ENCODE data around the gene NRXN2.
A peak's percentile ranks its signal among the peaks of the same experiment; 100 is the strongest.
"Not testable (repeated sequence)": the region's sequence is repeated elsewhere in the genome, so short reads cannot be mapped to it uniquely, and the experiment has no call there.

Gene NRXN2

DNA sequence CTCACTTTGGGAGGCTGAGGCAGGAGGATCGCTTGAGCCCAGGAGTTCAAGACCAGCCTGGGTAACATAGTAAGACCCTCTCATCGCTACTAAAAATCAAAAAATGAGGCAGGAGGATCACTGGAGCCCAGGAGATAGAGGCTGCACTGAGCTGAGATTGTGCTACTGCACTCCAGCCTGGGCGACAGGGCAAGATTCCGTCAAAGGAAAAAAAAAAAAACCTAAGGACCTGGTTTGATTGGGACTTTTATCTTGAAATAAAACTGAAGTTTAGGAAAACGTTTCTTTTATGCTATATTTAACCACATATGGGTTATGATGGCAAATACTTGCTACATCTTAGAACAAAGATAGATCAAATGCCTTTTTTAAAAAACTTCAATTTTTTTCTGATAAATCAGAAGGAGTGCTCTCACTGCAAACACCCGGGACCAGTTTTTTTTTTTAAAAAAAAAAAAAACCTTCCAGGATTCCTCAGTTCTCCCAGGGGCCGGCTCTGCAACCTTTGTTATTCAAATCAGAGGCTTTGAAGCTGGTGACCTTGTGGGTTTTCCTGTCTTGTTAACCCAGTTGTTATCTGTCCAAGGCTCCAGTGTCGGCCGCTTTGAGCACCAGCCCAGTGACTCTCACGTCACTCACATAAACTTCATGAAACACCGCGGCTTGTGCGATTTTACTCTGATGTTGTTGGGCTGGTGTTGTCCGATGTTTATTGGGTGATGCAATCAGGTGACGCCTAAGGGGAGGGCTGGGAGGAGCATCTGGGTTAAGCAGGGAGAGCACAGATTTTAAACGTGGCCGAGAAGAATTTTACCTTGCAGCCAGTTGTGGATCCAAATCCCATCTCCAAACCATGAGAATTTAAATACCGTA, 156.7 kb downstream of the NRXN2 start:
- DNase-seq (ENCODE audit: low read depth, low spot score), result peak; percentile 40

- no peak for DNase-seq (ENCODE audit: low read depth, low spot score)
Measured at GRCh38 chr11:64564947-64565889, 157.8 kb downstream of the NRXN2 start.

GRCh38 chr11:64564419-64564818, 158.6 kb downstream of the NRXN2 start:
- no peak for DNase-seq (ENCODE audit: low read depth, low spot score)

DNA sequence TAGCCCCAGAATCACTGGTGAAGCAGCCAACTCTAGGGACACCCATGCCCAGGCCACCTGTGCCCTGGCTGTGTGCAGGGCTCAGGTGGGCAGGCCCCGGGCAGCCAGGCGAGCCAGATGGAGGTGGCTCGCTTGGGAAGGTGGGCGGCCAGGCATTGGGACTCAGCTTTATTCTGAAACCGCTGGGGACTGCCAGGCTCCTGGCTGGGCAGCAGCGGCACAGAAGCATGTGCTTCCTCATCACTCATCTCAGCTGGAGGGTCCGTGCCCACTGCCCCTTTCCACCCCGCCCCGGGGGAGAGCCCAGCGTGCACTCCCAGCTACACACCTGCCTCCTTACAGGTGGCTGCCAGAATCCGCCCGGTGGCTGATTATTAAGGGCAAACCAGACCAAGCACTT, 159.0 kb downstream of the NRXN2 start:
- DNase-seq (ENCODE audit: low read depth, low spot score), result no peak

- no peak for DNase-seq (ENCODE audit: low read depth, low spot score)
Measured at GRCh38 chr11:64562723-64563351, 160.2 kb downstream of the NRXN2 start.

DNA sequence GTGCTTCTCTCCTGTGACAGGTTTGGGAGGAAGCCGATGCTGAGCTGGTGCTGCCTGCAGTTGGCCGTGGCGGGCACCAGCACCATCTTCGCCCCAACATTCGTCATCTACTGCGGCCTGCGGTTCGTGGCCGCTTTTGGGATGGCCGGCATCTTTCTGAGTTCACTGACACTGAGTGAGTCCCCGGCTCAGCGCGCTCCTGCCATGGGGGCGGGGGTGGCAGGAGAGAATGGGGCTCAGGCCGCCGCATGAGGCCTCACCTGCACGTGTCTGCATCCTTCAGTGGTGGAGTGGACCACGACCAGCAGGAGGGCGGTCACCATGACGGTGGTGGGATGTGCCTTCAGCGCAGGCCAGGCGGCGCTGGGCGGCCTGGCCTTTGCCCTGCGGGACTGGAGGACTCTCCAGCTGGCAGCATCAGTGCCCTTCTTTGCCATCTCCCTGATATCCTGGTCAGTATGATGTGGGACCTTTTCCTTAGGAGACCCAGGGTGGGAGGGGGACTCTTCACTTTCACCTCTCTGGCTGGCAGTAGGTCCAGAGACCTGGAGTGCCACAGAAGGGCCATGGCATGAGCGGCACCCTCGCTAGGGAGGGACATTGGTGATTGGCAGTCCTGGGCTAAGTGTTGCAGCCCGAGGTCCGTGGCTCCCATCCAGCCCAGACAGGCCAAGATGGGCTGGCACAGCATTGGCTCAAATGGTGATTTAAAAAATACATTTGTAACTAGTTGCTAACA, 160.8 kb downstream of the NRXN2 start:
- no peak for DNase-seq (ENCODE audit: low read depth, low spot score)

- DNase-seq (ENCODE audit: low read depth, low spot score), result not testable (repeated sequence)
Measured at GRCh38 chr11:64561429-64561828, 161.6 kb downstream of the NRXN2 start.

GRCh38 chr11:64560941-64561340, 162.1 kb downstream of the NRXN2 start:
- DNase-seq (ENCODE audit: low read depth, low spot score), result no peak

- no peak for DNase-seq (ENCODE audit: low read depth, low spot score)
Measured at GRCh38 chr11:64560139-64560771, 162.7 kb downstream of the NRXN2 start.

GRCh38 chr11:64559351-64560138, 163.5 kb downstream of the NRXN2 start:
- DNase-seq (ENCODE audit: low read depth, low spot score), result no peak

GRCh38 chr11:64558869-64559268, 164.1 kb downstream of the NRXN2 start:
- no peak for DNase-seq (ENCODE audit: low read depth, low spot score)

- no peak for DNase-seq (ENCODE audit: low read depth, low spot score)
Measured at GRCh38 chr11:64558065-64558745, 164.8 kb downstream of the NRXN2 start.

- no peak for DNase-seq (ENCODE audit: low read depth, low spot score)
Measured at GRCh38 chr11:64556721-64557250, 166.2 kb downstream of the NRXN2 start.

All from smooth muscle cell of the brain vasculature (primary cell).